IMR-90 (cell line): Measurements from ENCODE around the gene ZNF280B. TPM values are rescaled to one million over a fixed set of nuclear protein-coding genes. Genes with fewer than 3 reads are reported as not detected.

Experiments
- ATAC-seq: fragments of 200-7000 bp; cut with Tn5 transposase; 2 replicates; pipeline ENCODE4 v1.9.1; 2020; ENCODE audit warnings: low read depth, mild to moderate bottlenecking, moderate library complexity
- BruUV-seq: library from RNA; stranded (reverse); fragments of 400-500 nt; replicated peaks from 2 replicates; lab custom pipeline; 2021; lab: Mats Ljungman, UMichigan
- CTCF ChIA-PET: fragments of 300-600 bp; formaldehyde crosslinking; extraction: SDS; loops from one replicate; lab custom pipeline; 2021; ENCODE audit warnings: antibody characterized with exemption; lab: Yijun Ruan, JAX
- POLR2A ChIA-PET: fragments of 300-600 bp; sonication (Branson Sonifier 250); formaldehyde crosslinking; loops from one replicate; lab custom pipeline; 2022; ENCODE audit warnings: antibody characterized with exemption; ENCODE audit not compliant: unreplicated experiment; lab: Charles Lee
- DNase-seq: peaks from one replicate; pipeline ENCODE4 v3.0.0; 2013
- H2AFZ ChIP-seq: replicated peaks from 2 replicates; pipeline ENCODE3; 2013; ENCODE audit warnings: low read length, mild to moderate bottlenecking; ENCODE audit not compliant: poor library complexity
- H2AK5ac ChIP-seq: 2 replicates; pipeline ENCODE4 v1.6.1; 2013; ENCODE audit warnings: low read depth, low read length, inconsistent platforms
- H2AK9ac ChIP-seq: replicated peaks from 2 replicates; pipeline ENCODE3; 2013; ENCODE audit warnings: mild to moderate bottlenecking, low read depth, low read length, moderate library complexity; ENCODE audit not compliant: poor library complexity
- H2BK120ac ChIP-seq: 2 replicates; pipeline ENCODE4 v1.6.1; 2013; ENCODE audit warnings: low read depth, low read length, inconsistent platforms
- H2BK15ac ChIP-seq: 3 replicates; pipeline ENCODE4 v1.6.1; 2013; ENCODE audit warnings: low read depth, low read length, inconsistent platforms
- H2BK20ac ChIP-seq: 2 replicates; pipeline ENCODE4 v1.6.1; 2013; ENCODE audit warnings: low read depth, mild to moderate bottlenecking, inconsistent platforms, low read length, moderate library complexity
- H2BK5ac ChIP-seq: 2 replicates; pipeline ENCODE4 v1.6.1; 2013; ENCODE audit warnings: mild to moderate bottlenecking, low read depth, low read length, inconsistent platforms; ENCODE audit not compliant: poor library complexity, severe bottlenecking
- H3K14ac ChIP-seq: replicated peaks from 2 replicates; pipeline ENCODE4 v1.6.1; 2013; ENCODE audit warnings: low read depth, low read length, inconsistent platforms
- H3K18ac ChIP-seq: 2 replicates; pipeline ENCODE4 v1.6.1; 2013; ENCODE audit warnings: low read depth, low read length, control low read depth
- H3K23ac ChIP-seq: 2 replicates; pipeline ENCODE4 v1.6.1; 2013; ENCODE audit warnings: low read depth, low read length, inconsistent platforms
- H3K27ac ChIP-seq: 2 replicates; pipeline ENCODE4 v1.5.1; 2013; ENCODE audit warnings: mild to moderate bottlenecking, control low read depth, low read length; ENCODE audit not compliant: insufficient read depth
- H3K27me3 ChIP-seq: 2 replicates; pipeline ENCODE4 v1.6.1; 2013; ENCODE audit warnings: low read length; ENCODE audit not compliant: control insufficient read depth, insufficient read depth
- H3K36me3 ChIP-seq: 2 replicates; pipeline ENCODE4 v1.6.1; 2013; ENCODE audit warnings: low read length, mixed read lengths; ENCODE audit not compliant: control insufficient read depth, insufficient read depth
- H3K4ac ChIP-seq: 2 replicates; pipeline ENCODE4 v1.6.1; 2013; ENCODE audit warnings: low read depth, low read length, inconsistent platforms
- H3K4me1 ChIP-seq: 2 replicates; pipeline ENCODE4 v1.6.1; 2013; ENCODE audit warnings: low read length, mixed read lengths; ENCODE audit not compliant: control insufficient read depth, insufficient read depth
- H3K4me2 ChIP-seq: 2 replicates; pipeline ENCODE4 v1.6.1; 2013; ENCODE audit warnings: low read depth, mild to moderate bottlenecking, control low read depth, low read length, moderate library complexity
- H3K4me3 ChIP-seq: 2 replicates; pipeline ENCODE4 v1.5.1; 2013; ENCODE audit warnings: low read depth, mild to moderate bottlenecking, control low read depth, low read length, moderate library complexity; ENCODE audit not compliant: insufficient read depth
- H3K56ac ChIP-seq: 2 replicates; pipeline ENCODE4 v1.6.1; 2013; ENCODE audit warnings: low read length, inconsistent platforms; ENCODE audit not compliant: insufficient read depth; ENCODE audit errors: extremely low read depth
- H3K79me1 ChIP-seq, 2 experiments: 2 replicates each; pipeline ENCODE4 v1.6.1; 2013; ENCODE audit warnings: low read length in 2 of 2, inconsistent platforms in 1 of 2, low read depth in 1 of 2
- H3K9ac ChIP-seq: 2 replicates; pipeline ENCODE4 v1.6.1; 2013; ENCODE audit warnings: low read depth, low read length, control low read depth
- H3K9me1 ChIP-seq: 2 replicates; pipeline ENCODE4 v1.6.1; 2013; ENCODE audit warnings: low read length, inconsistent platforms; ENCODE audit not compliant: insufficient read depth
- H3K9me3 ChIP-seq: 2 replicates; pipeline ENCODE4 v1.6.1; 2013; ENCODE audit warnings: low read length; ENCODE audit not compliant: control insufficient read depth, insufficient read depth
- H4K20me1 ChIP-seq: 2 replicates; pipeline ENCODE4 v1.6.1; 2013; ENCODE audit warnings: low read length, inconsistent platforms; ENCODE audit not compliant: insufficient read depth
- H4K5ac ChIP-seq: 2 replicates; pipeline ENCODE4 v1.6.1; 2013; ENCODE audit warnings: mild to moderate bottlenecking, low read depth, low read length, control low read depth
- H4K8ac ChIP-seq, 2 experiments: 2 replicates each; pipeline ENCODE4 v1.6.1; 2013; ENCODE audit warnings: low read depth in 2 of 2, low read length in 2 of 2, control low read depth in 1 of 2, inconsistent platforms in 1 of 2
- H4K91ac ChIP-seq: 2 replicates; pipeline ENCODE4 v1.6.1; 2013; ENCODE audit warnings: low read depth, low read length, inconsistent platforms; ENCODE audit not compliant: insufficient read depth
- CEBPB ChIP-seq: IDR thresholded peaks from 2 replicates; pipeline ENCODE4 v1.6.1; 2012; ENCODE audit warnings: low read depth, low read length, improper control_type of control experiment
- SMC3 ChIP-seq: fragments of 150-350 bp; IDR thresholded peaks from 2 replicates; pipeline ENCODE4 v1.6.1; 2016; ENCODE audit warnings: low read depth, mild to moderate bottlenecking, antibody characterized with exemption, low read length, moderate library complexity
- WGBS, 2 experiments: methylation state at CpG; one replicate each; pipeline versions ENCODE4 v1.1.5 to v1.1.7; 2013; ENCODE audit warnings: missing lambda C conversion rate in 2 of 2; ENCODE audit not compliant: insufficient read length in 1 of 2; ENCODE audit errors: extremely low coverage in 2 of 2; 5-methylcytosine and 5-hydroxymethylcytosine counted together
- dilution Hi-C: fragments of 300-500 bp; cut with HindIII; formaldehyde crosslinking; loops from one replicate; pipeline ENCODE4 v1.14.3; 2018; ENCODE audit warnings: low sequenced_read_pairs; ENCODE audit not compliant: unreplicated experiment
- in situ Hi-C: fragments of 300-500 bp; cut with MboI; formaldehyde crosslinking; loops from 3 replicates; pipeline ENCODE4 v1.14.3; 2019; ENCODE audit warnings: low sequenced_read_pairs, inconsistent platforms, mixed read lengths
- intact Hi-C: fragments of 100-400 bp; cut with micrococcal nuclease; formaldehyde crosslinking; loops from 2 replicates; pipeline ENCODE4 v1.10.0; 2022
- polyA plus RNA-seq, 3 experiments: library from polyadenylated mRNA; depleted of rRNA; stranded (reverse); fragments of >200 nt; gene quantifications; 2 replicates each; pipeline ENCODE4 v1.2.3, GENCODE V29; 2012; ENCODE audit warnings: low replicate concordance in 1 of 3
- total RNA-seq: library from RNA; depleted of rRNA; stranded (reverse); fragments of >200 nt; gene quantifications from 2 replicates; pipeline ENCODE4 v1.2.3, GENCODE V29; 2012
- TF ChIP-seq, protein P1 (sequence below): fragments of 150-350 bp; IDR thresholded peaks from 2 replicates; pipeline ENCODE4 v1.6.1; 2017; ENCODE audit warnings: mild to moderate bottlenecking, antibody characterized with exemption, low read length, low read depth

Gene ZNF280B
- total and polyA plus RNA-seq, 2 of the 4 experiments (the other 2 are of a cell fraction) = 0.65 to 1.4 TPM

DNA sequence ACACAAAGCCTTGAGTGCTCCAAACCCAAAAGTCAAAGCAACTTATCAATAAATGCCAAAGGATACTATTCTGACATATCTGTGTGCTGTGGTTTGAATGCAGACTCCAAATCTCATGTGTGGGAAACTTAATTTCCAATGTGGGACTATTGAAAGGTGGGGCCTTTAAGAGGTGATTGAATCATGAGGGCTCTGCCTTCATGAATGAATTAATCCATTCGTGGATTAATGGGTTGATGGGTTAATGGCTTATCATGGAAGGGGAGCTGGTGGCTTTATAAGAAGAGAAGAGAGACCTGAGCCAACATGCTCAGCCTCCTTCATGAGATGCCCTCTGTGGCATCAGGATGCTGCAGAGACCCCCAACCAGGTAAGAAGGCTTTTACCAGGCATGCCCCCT, 28.4 kb upstream of the ZNF280B start:
- no peak for ATAC-seq
- Histone ChIP-seq H4K20me1 (no peaks in the 10 kb centered on the region), H2AFZ (no peak overlapping the region), H2AK9ac (no peak overlapping the region), H3K36me3 (no peaks in the 10 kb centered on the region), H3K56ac (no peak overlapping the region), H3K14ac (no peak overlapping the region), H2BK120ac (no peak overlapping the region), H3K27me3 (no peaks in the 10 kb centered on the region), H3K4me2 (no peak overlapping the region), H3K4ac (no peak overlapping the region), H3K4me3 (no peak overlapping the region), H3K23ac (no peak overlapping the region), H2BK20ac (no peak overlapping the region), H3K4me1 (no peaks in the 10 kb centered on the region), H2AK5ac (no peak overlapping the region), H3K9me1 (no peaks in the 10 kb centered on the region), H3K79me1 (no peaks in the 10 kb centered on the region), H3K9ac (no peak overlapping the region), H2BK5ac (no peak overlapping the region), H4K5ac (no peak overlapping the region), H3K9me3 (no peaks in the 10 kb centered on the region), H3K18ac (no peak overlapping the region), H3K27ac (no peak overlapping the region), H2BK15ac (no peak overlapping the region), H4K91ac (no peak overlapping the region), H4K8ac (no peak overlapping the region)
- DNase-seq = no peak
- ChIA-PET POLR2A (no interaction called here), CTCF (no interaction called here)
- in situ Hi-C loops (no loop called here), dilution Hi-C loops (no loop called here), intact Hi-C loops (no loop called here)
- BruUV-seq = no TSS peak
- TF ChIP-seq, protein P1, sequence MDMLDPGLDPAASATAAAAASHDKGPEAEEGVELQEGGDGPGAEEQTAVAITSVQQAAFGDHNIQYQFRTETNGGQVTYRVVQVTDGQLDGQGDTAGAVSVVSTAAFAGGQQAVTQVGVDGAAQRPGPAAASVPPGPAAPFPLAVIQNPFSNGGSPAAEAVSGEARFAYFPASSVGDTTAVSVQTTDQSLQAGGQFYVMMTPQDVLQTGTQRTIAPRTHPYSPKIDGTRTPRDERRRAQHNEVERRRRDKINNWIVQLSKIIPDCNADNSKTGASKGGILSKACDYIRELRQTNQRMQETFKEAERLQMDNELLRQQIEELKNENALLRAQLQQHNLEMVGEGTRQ = no peak
- TF ChIP-seq SMC3 (no peak), CEBPB (no peak)
- WGBS, 2 experiments = 17% methylated on average over 1 of the region's 1 CpG; no CpG with 5 or more reads in 1 of the 2 experiments
